ENCODE measurements around the gene CLSTN1. TPM values are rescaled to one million over a fixed set of nuclear protein-coding genes. Genes with fewer than 3 reads are reported as not detected.
"Not testable (repeated sequence)": the region's sequence is repeated elsewhere in the genome, so short reads cannot be mapped to it uniquely, and the experiment has no call there.

The CLSTN1 gene
- total RNA-seq, 3 donors from 2014 or later (not counting 1 experiment from before 2014, with no cell fraction given), result 83.1 to 114 (median 94.5) TPM

- no peaks in the 10 kb centered on the region for H3K9me3 Mint-ChIP-seq
- H3K36me3 ChIP-seq (ENCODE audit: control insufficient read depth, insufficient read depth, low read length), result peaks cover 47% of the 10 kb centered on the region
These were observed 71.8 kb downstream of the CLSTN1 start for GRCh38 chr1:9751971-9752370.

GRCh38 chr1:9749361-9749760 lies 74.4 kb downstream of the CLSTN1 start:
- peaks cover 58% of the 10 kb centered on the region for H3K36me3 ChIP-seq (ENCODE audit: control insufficient read depth, insufficient read depth, low read length)
- H3K4me1 Mint-ChIP-seq, result peaks cover 0 to 7% of the 10 kb centered on the region in 2 donors
- intact Hi-C loops (cut with micrococcal nuclease), result no loop called here

More at GRCh38 chr1:9751971-9752370, 71.8 kb downstream of the CLSTN1 start:
- WGBS (ENCODE audit: insufficient coverage), result 75% methylated on average over 3 of the region's 3 CpGs
- ATAC-seq (no peak), DNase-seq (no peak)
- Mint-ChIP-seq H3K4me1 (peaks cover 0 to 7% of the 10 kb centered on the region in 2 donors), H3K27me3 (ENCODE audit: low read depth in 2 of 2) (no peaks in the 10 kb centered on the region), H3K36me3 (peaks cover 13% of the 10 kb centered on the region), H3K4me3 (no peak overlapping the region), H3K27ac (peak overlapping the region in 1 of 2 donors; percentile 54)
- TF ChIP-seq, protein P1, sequence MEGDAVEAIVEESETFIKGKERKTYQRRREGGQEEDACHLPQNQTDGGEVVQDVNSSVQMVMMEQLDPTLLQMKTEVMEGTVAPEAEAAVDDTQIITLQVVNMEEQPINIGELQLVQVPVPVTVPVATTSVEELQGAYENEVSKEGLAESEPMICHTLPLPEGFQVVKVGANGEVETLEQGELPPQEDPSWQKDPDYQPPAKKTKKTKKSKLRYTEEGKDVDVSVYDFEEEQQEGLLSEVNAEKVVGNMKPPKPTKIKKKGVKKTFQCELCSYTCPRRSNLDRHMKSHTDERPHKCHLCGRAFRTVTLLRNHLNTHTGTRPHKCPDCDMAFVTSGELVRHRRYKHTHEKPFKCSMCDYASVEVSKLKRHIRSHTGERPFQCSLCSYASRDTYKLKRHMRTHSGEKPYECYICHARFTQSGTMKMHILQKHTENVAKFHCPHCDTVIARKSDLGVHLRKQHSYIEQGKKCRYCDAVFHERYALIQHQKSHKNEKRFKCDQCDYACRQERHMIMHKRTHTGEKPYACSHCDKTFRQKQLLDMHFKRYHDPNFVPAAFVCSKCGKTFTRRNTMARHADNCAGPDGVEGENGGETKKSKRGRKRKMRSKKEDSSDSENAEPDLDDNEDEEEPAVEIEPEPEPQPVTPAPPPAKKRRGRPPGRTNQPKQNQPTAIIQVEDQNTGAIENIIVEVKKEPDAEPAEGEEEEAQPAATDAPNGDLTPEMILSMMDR (IDR thresholded peaks at IDR 0.05), result no peak
- H3K4me3 ChIP-seq (ENCODE audit: low read length), result no peak overlapping the region
- no peaks in the 10 kb centered on the region for H3K27me3 ChIP-seq (ENCODE audit: control insufficient read depth, insufficient read depth, low read length)
- intact Hi-C loops (cut with micrococcal nuclease), result no loop called here
- H3K27ac ChIP-seq (ENCODE audit: low read length), result no peak overlapping the region
- H3K4me1 ChIP-seq (ENCODE audit: control insufficient read depth, insufficient read depth, low read length), result no peaks in the 10 kb centered on the region
- no peaks in the 10 kb centered on the region for H3K9me3 ChIP-seq (ENCODE audit: control insufficient read depth, insufficient read depth, low read length)

GRCh38 chr1:9748391-9748790 lies 75.4 kb downstream of the CLSTN1 start:
- DNase-seq; H3K27me3 Mint-ChIP-seq (ENCODE audit: low read depth in 2 of 2); H3K4me3 Mint-ChIP-seq; H3K4me1 ChIP-seq (ENCODE audit: control insufficient read depth, insufficient read depth, low read length); H3K9me3 Mint-ChIP-seq; intact Hi-C loops (cut with micrococcal nuclease); H3K4me1 Mint-ChIP-seq; H3K27ac Mint-ChIP-seq; ATAC-seq; H3K9me3 ChIP-seq (ENCODE audit: control insufficient read depth, insufficient read depth, low read length); H3K27ac ChIP-seq (ENCODE audit: low read length); H3K4me3 ChIP-seq (ENCODE audit: low read length); H3K27me3 ChIP-seq (ENCODE audit: control insufficient read depth, insufficient read depth, low read length): not testable (repeated sequence)
- H3K36me3 ChIP-seq (ENCODE audit: control insufficient read depth, insufficient read depth, low read length), result peaks cover 63% of the 10 kb centered on the region
- H3K36me3 Mint-ChIP-seq, result peaks cover 13% of the 10 kb centered on the region
- WGBS (ENCODE audit: insufficient coverage), result 98% methylated on average over 9 of the region's 9 CpGs

More at GRCh38 chr1:9749361-9749760, 74.4 kb downstream of the CLSTN1 start:
- TF ChIP-seq, protein P1 (IDR thresholded peaks at IDR 0.05), result no peak
- Mint-ChIP-seq H3K27ac (no peak overlapping the region), H3K9me3 (no peaks in the 10 kb centered on the region), H3K4me3 (no peak overlapping the region), H3K27me3 (ENCODE audit: low read depth in 2 of 2) (no peaks in the 10 kb centered on the region), H3K36me3 (peaks cover 13% of the 10 kb centered on the region)
- no peaks in the 10 kb centered on the region for H3K27me3 ChIP-seq (ENCODE audit: control insufficient read depth, insufficient read depth, low read length)
- 97% methylated on average over 14 of the region's 14 CpGs for WGBS (ENCODE audit: insufficient coverage)
- no peaks in the 10 kb centered on the region for H3K9me3 ChIP-seq (ENCODE audit: control insufficient read depth, insufficient read depth, low read length)
- H3K4me1 ChIP-seq (ENCODE audit: control insufficient read depth, insufficient read depth, low read length), result no peaks in the 10 kb centered on the region
- H3K27ac ChIP-seq (ENCODE audit: low read length), result no peak overlapping the region
- DNase-seq (no peak), ATAC-seq (no peak)
- H3K4me3 ChIP-seq (ENCODE audit: low read length), result no peak overlapping the region

DNA sequence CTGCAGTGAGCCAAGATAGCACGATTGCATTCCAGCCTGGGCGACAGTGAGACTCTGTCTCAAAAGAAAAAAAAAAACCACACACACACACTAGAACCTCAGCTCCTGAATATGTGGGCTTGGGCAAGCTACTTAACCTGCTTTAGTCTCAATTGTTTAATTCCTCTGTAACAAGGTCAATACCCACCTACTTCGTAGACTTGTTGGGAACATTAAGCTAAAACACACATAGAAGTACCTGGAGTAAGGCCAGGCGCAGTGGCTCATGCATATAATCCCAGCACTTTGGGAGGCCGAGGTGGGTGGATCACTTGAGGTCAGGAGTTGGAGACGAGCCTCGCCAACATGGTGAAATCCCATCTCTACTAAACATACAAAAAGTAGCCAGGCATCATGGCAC lies 77.1 kb downstream of the CLSTN1 start:
- H3K4me1 ChIP-seq (ENCODE audit: control insufficient read depth, insufficient read depth, low read length), result no peaks in the 10 kb centered on the region
- H3K36me3 Mint-ChIP-seq, result peaks cover 10% of the 10 kb centered on the region
- no peak overlapping the region for H3K4me3 ChIP-seq (ENCODE audit: low read length)
- H3K4me1 Mint-ChIP-seq, result no peaks in the 10 kb centered on the region
- no peaks in the 10 kb centered on the region for H3K27me3 Mint-ChIP-seq (ENCODE audit: low read depth in 2 of 2)
- H3K4me3 Mint-ChIP-seq, result no peak overlapping the region
- TF ChIP-seq, protein P1 (IDR thresholded peaks at IDR 0.05), result no peak
- H3K27ac ChIP-seq (ENCODE audit: low read length), result no peak overlapping the region
- H3K36me3 ChIP-seq (ENCODE audit: control insufficient read depth, insufficient read depth, low read length), result peaks cover 64% of the 10 kb centered on the region
- no peaks in the 10 kb centered on the region for H3K9me3 Mint-ChIP-seq
- ATAC-seq (no peak), DNase-seq (no peak)
- 96% methylated on average over 7 of the region's 7 CpGs for WGBS (ENCODE audit: insufficient coverage)
- H3K9me3 ChIP-seq (ENCODE audit: control insufficient read depth, insufficient read depth, low read length), result no peaks in the 10 kb centered on the region
- intact Hi-C loops (cut with micrococcal nuclease), result no loop called here
- no peaks in the 10 kb centered on the region for H3K27me3 ChIP-seq (ENCODE audit: control insufficient read depth, insufficient read depth, low read length)
- H3K27ac Mint-ChIP-seq, result no peak overlapping the region

Data from natural killer cell (primary cell).